ENCODE measurements around the gene GCNT1.
"Not testable (repeated sequence)": the region's sequence is repeated elsewhere in the genome, so short reads cannot be mapped to it uniquely, and the experiment has no call there.

Gene GCNT1

DNA sequence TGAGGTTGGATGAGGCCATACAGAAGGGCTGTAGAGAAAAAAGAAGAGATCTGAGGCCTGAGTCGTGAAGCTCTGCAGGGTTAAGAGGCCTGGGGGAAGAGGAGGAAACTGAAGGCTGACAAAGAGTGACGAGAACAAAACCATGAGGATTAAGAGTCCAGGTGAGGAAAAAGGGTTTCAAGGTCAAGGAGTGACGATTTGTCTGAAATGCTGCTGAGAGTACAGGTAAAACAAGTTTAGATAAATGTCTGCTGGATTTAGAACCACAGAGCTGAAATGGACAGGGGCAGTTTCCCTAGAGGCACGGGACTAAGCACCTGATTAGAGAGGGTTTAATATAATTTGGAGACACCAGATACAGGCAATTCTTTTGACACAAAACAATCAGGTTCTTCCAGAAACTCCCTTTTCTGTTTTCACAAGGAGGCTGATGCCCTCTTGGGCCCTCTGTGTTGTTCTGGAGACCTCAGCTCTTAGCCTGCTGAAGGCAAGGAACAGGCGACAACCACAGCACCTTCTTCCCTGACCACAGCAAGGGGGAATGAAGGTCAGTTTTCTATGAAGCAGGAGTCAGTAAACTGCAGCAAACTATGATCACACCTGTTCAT is 14.6 kb upstream of the GCNT1 start:
- DNase-seq: no peak

DNA sequence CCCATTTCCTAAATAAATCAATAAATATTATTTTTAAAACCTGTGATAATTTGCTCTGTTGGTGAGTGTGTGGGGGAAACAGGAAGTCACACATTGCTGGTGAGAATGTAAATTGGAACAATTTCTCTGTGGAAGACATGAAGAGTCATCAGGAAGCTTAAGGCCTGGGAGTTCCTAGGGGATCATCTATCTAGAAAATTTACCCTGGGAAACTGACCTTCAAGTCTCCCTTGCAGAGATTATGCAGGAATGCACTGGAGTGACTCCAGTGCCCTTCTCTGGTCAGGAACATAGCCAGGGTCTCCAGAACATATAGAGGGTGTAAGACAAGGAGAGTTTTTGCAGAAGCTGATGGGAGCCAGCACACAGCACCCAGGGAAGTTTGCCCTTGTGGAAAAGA is 13.0 kb upstream of the GCNT1 start:
- no peak for DNase-seq

DNA sequence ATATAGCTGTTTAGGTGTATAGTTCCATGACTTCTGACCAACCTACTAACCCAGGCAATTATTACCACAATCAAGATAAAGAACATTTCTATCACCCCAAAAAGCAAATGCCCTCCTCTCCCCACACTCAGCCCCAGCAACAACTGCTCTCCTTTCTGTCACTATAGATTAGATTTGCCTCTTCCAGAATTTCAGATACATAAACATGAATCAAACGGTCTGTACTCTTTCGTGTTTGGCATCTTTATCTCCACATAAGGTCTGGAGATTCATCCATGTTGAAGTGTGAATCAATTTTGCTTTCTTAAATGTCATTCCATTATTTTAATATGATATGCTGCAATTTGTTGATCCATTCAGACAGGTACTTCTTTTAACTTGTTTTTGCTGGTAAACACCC is 10.5 kb upstream of the GCNT1 start:
- no peak for DNase-seq

DNA sequence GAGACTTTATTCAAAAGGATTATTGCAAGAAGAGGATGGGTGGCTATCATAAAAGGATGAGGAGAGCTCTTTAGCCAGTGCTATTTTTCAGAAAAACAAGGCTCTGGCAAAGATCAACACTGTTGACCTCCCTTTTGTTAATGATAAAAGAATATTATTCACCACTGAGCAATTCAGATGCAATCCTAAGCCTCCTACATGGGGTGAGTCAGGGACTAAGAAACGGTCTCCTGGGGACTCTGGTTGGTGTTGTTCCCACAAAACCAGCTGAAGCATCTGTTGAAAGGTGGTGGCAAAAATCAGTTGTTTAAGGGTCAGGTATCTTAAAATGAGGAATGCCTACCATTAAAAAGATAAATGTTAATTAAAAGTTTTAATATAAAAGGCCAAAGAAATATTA is 7.7 kb upstream of the GCNT1 start:
- DNase-seq: peak; percentile 27

DNA sequence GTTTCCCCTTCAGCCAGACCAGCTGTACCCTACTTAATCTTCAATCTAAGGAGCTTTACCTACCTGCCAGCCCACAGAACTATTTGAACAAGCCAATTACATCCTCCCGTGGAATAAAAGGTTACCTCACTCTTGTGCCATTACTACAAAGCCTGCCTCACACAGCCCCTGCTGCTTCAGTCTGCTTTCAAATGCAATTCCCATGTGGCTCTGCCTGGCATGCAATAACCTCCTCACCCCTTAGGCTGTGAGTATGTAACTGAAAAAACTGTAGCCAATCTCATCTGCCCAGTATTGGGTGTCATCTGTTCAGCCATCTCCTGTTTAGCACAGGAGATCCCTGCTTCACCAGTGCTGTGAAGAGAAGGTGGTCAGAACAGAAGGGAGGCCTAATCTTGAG is 6.1 kb upstream of the GCNT1 start:
- no peak for DNase-seq

DNA sequence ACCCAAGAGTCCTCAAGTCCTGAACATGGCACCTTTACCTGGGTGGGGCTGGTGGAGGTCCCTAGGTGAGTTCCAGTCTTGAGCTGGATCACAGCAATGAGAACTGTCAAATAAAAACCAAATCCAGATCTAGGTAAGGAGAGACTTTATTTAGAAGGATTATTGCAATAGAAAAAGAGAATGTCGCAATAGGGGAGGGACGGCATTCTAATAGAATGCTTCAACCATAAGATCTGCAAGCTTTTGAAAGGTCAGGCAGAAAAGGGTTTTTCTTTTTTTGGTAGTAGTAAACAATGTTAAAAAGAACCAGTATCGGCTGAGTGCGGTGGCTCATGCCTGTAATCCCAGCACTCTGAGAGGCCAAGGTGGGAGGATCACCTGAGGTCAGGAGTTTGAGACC is 5.2 kb upstream of the GCNT1 start:
- peak; percentile 44 for DNase-seq

DNA sequence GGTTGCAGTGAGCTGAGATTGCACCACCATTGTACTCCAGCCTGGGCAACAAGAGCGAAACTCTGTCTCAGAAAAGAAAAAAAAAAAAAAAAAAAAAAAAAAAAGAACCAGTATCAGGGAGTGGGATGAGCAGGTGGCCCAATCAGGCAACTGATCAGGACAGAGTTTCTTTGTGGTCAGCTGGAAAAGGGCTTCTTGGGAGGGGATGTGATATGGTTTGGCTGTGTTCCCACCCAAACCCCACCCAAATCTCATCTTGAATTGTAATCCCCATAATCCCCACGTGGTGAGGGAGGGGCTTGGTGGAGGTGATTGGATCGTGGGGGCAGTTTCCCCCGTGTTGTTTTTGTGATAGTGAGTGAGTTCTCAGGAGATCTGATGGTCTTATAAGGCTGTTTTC is 4.7 kb upstream of the GCNT1 start:
- no peak for DNase-seq

DNA sequence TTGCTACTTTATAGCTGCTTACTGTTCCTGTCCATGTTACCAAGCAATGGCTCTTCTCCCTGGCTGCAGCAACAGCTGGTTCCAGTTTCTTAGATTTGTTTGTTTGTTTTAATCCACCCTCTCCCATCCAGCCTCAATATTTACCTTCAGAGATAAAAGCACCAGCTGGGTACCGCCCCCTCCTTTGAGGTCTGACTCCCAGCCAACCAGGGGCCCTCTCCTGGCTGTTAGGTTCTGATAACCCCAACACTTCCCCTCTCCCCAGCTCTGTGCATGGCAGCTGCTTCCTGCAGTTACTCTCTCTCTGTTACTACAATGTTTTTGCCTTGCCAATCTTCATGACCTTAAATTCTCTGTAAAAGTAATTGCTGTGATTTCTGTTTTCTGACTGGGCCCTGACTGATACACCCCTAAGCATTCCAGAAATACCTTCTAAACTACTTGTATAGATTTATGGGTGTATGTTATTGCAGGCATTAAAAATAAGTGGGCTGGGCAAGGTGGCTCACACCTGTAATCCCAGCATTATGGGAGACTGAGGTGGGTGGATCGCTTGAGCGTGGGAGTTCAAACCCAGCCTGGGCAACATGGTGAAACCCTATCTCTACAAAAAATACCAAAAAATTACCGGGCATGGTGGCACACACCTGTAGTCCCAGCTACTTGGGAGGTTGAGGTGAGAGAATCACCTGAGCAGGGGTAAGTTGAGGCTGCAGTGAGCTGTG is 2.6 kb upstream of the GCNT1 start:
- DNase-seq: no peak

DNA sequence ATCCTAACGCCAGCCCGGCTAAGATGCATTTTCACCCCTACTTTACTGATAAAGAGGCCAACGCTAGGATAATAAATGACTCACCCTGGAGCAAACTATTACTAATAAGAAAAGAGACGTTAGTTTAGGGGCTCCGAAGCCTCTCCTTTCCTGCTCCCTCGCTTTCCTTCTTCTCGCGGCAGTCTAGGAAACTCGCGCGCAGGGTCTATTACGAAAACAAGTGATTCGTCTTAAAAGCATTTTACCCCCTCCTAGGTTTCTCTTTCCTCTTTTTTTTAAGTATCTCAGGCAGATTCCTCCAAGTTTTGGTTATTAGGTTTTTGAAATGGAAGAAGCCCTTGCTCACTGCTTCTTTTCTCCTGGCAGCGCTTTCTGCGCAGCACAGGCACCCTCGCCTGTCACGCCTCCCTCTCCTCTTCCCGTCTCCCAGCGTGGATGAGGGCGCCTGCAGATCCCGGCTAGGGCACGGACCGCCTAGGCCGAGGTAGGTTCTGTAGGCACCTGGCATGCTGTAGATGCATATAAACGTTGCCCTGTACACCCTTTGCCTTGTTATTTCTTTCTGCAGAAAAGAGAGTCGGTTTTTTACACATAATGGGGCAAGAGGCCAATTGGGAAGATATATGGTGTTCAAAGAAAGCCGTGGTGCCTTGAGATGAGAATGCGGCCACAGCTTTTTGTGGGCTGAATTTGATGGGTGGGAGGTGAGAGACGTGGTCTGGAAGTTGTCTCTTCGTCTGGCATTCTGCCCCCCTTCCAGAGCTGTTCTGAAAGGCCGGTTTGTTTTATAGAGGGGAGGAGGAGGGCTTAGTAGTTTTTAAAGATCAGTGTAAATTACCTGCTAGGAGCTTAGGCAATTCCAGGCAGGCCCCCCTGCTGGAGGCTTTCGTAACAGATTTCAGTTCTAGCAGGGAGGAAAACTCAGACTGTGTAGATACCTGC is 983 bp downstream of the GCNT1 start:
- DNase-seq: peak; percentile 51

DNA sequence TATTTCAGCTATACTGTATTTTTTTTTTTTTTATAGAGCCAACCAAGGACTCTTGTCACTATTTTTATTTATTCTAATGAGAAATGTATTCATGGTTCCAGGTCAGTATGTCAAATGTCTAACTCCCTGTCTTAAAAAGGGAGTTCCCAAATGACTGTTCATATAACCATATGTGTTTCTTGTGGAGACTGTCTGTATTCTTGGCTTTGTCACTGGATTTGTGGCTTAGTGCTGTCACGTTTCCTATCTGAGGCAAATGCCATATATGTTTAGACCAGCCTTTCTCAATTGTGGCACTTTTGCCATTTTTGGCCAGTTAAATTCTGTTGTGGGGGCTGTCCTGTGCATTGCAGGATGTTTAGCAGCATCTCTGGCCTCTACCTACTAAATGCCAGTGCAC is 3.1 kb downstream of the GCNT1 start:
- DNase-seq: no peak

DNA sequence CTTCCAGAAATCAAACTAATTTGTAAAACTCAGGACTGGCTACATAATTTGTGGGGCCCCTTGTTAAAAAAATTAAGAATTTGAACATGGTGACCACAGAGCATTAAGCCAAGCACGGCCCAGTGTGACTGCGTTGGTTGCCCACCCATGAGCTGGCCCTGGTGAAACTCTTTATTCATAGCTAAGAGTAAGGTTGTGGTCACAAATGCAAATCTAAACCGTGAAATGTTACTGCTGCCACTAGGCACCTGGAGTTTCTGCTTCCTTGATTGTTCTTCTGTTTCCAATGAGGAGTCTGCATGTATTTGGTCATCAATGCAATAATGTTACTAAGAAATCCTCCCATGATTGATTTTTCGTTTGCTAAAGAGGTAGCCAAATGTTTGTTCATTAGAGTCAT is 4.2 kb downstream of the GCNT1 start:
- no peak for DNase-seq

DNA sequence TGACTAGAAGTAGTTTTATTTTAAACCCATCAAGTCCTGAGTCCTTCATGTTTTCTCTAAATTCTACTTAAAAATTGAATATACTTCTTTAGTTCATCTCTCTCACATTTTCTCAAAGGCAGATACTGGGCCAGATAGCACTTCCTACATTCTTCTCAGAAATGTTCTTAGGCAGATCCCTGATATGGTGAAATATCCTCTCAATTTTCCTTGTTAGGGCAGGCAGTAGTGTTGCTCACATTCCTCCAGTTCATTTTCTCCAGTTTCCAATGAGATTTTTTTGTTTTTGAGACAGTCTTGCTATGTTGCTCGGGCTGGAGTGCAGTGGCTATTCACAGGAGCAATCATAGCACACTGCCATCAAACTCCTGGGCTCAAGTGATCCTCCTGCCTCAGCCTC is 5.7 kb downstream of the GCNT1 start:
- DNase-seq: no peak

DNA sequence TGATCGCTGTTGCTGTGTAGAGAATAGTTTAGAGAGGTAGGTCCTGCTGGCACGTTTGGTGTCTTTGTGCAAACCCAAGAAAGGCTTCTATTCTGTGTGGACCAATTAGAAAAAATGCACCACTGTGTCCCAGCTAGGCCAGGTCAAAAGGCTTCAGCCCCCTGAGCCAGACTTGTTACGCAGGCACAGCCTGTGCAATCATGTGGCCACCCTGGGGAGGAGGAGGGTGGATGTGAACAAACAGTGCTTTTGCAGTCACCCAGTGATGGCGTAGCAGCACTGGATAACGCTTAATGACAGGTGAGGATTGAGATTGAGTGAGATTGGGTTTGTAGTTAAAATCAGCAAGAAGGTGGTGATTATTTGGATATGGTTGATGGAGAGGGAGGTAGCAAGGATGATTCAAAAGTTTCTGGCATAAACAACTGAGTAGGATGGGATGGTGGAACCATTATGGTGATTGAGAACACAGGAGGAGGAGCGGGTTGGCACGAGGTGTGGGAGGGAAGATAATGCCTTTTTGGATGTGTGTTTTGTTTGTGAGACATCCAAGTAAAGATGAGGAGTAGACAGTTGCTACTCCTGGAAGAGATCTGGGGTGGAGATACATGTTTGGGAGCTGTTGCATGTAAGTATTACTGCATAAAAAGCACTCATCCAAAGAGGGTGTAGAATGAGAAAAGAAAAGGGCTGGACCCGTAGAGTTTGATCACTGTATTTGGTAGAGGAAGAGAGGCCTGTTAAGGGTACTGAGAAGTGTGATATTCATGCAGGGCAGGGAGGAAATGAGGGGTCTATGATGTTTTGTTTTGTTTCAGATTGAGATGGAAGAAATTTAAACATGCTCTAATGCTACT is 6.7 kb downstream of the GCNT1 start:
- no peak for DNase-seq

DNA sequence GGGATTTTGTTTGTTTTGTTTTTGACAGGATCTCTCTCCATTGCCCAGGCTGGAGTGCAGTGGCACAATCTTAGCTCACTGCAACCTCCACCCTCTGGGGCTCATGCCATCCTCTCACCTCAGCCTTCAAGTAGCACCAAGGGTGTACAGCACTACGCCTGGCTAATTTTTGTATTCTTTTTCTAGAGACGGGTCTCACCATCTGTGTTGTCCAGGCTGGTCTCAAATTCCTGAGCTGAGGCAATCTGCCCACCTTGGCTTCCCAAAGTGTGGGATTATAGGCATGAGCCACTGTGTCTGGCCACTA is 7.3 kb downstream of the GCNT1 start:
- DNase-seq: no peak

DNA sequence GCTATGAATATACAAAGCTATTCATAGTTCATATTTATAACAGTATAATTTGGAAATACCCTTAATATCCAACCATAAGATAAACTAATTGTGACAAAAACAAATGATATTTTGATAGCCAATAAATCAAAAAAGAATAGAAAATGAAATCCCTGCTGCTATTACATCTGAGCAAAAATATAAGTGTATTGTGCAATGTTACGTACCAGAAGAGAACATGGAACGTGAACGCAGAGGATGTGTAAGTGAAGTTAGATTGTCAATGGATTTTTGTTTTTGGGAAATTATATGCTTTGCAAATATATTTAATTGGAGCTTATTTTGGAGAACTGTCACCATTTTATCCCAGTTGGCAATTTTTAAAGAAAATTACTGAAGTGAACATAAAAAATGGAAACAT is 15.4 kb downstream of the GCNT1 start:
- no peak for DNase-seq

DNA sequence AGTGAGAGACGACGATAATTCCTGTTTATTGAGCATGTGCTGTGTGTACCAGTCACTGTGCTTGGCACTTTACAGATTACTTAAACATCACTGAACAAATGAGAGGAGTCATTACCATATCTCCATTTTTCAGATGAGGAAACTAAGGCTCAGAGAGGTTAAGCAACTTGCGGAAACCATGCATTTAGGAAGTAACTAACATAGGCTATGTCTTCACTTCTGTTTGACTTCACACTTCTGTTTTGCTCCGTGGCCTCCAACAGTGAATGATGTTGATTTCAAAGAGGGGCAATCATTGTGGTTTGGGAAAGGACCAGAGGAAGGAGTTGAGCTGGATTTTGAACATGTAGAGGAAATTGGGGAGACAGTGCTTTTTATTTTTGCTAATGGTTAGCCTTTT is 16.7 kb downstream of the GCNT1 start:
- peak; percentile 84 for DNase-seq

DNA sequence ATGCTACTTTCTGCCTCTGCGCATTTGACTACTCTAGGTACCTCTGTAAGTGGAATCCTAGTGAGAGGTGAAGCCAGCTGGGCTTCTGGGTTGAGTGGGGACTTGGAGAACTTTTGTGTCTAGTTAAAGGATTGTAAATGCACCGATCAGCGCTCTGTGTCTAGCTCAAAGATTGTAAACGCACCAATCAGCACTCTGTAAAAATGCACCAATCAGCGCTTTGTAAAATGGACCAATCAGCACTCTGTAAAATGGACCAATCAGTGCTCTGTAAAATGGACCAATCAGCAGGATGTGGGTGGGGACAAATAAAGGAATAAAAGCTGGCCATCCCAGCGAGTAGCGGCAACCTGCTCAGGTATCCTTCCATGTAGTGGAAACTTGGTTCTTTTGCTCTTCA is 18.8 kb downstream of the GCNT1 start:
- DNase-seq: not testable (repeated sequence)

DNA sequence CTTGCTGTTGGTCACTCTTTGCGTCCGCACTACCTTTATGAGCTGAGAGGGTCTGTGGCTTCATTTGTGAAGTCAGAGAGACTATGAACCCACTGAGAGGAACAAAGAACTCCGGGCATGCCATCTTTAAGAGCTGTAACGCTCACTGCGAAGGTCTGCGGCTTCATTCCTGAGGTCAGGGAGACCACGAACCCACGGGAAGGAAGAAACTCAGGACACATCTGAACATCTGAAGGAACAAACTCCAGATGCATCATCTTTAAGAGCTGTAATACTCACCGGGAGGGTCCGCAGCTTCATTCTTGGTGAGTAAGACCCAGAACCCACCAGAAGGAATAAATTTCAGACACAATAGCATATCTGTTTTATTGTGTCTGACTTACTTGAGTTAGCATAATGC is 19.2 kb downstream of the GCNT1 start:
- DNase-seq: no peak

DNA sequence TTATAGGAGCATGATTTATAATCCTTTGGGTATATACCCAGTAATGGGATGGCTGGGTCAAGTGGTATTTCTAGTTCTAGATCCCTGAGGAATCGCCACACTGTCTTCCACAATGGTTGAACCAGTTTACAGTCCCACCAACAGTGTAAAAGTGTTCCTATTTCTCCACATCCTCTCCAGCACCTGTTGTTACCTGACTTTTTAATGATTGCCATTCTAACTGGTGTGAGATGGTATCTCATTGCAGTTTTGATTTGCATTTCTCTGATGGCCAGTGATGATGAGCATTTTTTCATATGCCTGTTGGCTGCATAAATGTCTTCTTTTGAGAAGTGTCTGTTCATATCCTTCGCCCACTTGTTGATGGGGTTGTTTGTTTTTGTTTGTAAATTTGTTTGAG is 20.4 kb downstream of the GCNT1 start:
- DNase-seq: not testable (repeated sequence)

DNA sequence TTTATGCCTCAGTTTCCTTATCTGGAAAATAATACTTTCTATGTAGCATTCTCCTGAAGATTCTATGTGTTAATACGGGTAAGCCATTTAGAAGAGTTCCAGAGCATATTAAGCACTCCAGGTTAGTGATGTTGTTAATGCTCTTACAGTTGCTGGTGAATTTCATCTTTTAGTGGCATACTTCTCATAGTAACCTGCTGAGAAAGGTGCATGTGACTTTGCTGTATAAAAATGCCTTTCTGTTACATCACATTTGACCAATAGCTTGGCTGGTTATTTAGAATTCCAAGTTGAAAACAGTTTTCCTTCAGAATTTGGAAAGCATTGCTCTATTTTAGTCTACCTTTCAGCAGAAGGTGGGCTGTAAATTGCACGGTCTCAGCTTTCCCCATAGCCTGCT is 27.2 kb downstream of the GCNT1 start:
- no peak for DNase-seq

DNA sequence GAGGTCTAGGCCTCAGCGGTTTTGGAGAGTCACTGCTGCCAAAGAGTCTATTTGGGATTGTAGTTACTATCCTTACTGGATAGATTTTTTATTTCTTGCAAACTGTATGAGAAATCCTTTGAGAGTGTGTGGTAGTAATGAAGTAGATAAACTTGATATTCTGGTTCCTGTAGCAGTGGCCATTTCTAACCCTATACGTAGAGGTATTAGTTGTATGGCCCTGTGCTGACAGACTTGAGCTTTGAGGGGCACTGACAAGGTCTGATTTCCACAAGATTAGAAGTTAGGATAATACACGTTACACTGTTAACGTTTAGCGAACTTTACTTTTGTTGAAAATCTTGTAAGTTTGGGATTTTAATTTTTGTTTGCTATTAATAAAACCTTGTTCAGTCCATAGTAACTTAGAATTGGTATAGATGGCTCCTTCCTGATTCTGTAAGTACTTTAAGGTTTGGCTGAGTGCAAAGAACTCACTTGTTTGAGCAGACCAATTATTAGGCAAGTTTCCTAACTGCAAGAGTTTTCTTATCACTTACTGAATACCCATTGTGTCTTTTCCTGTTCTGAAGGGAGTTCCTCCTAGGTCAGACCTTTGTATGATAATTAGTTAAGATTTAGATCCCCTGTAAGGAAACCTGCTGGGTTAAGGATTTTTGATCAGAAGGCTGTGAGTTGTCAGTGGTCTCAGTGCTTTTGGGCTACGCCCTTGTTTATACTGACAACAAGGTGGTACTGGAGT is 31.4 kb downstream of the GCNT1 start:
- peak; percentile 14 for DNase-seq

DNA sequence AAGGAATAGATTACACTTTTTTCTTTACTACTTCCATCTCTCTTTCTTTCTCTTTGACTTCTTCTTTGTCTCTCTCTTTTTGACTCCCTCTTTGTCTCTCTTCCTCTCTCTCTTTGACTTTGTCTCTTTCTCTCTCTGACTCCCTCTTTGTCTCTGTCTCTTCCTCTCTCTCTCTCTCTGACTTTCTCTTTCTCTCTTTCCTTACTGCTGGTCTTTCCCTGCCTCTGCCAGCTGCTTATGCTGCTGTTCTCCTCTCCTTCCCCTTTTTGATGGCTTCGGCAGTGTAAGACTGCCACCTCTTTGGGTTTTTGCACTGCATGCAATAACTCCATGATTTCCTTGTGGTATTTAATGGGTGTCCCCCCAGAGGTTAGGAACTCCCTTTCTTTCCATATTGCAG is 32.1 kb downstream of the GCNT1 start:
- peak; percentile 52 for DNase-seq

Measured in inflammatory macrophage treated with lipopolysaccharide for 4 hours (primary cell).